SK-N-SH (cell line): ENCODE results near the gene ZNF207.

Experiments used
- CTCF ChIP-seq: fragments of 200-600 bp; sonication (generic); IDR thresholded peaks from 2 replicates; pipeline ENCODE4 v1.6.1; 2017; ENCODE audit warnings: antibody characterized with exemption, mild to moderate bottlenecking, moderate library complexity
- MEF2A ChIP-seq: IDR thresholded peaks from 2 replicates; pipeline ENCODE4 v1.4.0; 2012; ENCODE audit warnings: low read depth, borderline replicate concordance
- PBX3 ChIP-seq: IDR thresholded peaks from 2 replicates; pipeline ENCODE4; 2012
- RFX5 ChIP-seq: IDR thresholded peaks from 2 replicates; pipeline ENCODE4 v1.6.1; 2012; ENCODE audit warnings: mild to moderate bottlenecking, improper control_type of control experiment, low read length
- TAF1 ChIP-seq: IDR thresholded peaks from 2 replicates; pipeline ENCODE4 v1.6.1; 2012; ENCODE audit warnings: low read depth, mild to moderate bottlenecking, low read length, moderate library complexity, borderline replicate concordance
- TF ChIP-seq, protein P1 (sequence below): fragments of 150-350 bp; IDR thresholded peaks from 2 replicates; pipeline ENCODE4 v1.6.1; 2017; ENCODE audit warnings: antibody characterized with exemption, low read length, low read depth, borderline replicate concordance

DNA sequence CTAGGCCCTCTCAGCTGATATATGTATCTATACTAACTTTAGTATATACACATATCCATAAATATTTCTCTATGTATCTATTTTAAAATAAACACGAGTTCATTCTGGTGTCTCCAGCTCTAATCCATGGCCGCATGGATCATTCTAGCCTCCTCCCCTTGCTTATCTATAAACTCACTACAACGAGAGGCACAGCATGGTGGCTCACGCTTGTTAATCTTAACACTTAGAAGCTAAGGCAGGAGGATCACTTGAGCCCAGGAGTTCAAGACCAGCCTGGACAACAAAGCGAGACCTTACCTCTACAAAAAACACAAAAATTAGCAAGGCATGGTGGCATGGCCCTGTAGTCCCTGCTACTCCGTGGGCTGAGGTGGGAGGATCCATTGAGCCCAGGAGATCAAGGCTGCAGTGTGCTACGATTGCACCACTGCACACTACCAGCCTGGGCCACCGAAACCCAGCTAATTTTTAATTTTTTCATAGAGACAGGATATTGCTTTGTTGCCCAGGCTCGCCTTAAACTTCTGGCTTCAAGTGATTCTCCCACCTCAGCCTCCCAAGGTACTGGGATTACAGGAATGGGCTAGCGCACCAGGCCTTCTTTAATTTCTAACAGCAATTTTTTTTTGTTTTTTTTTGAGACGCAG is 3.9 kb upstream of the ZNF207 start:
- no peak for TF ChIP-seq CTCF
- TF ChIP-seq, protein P1, sequence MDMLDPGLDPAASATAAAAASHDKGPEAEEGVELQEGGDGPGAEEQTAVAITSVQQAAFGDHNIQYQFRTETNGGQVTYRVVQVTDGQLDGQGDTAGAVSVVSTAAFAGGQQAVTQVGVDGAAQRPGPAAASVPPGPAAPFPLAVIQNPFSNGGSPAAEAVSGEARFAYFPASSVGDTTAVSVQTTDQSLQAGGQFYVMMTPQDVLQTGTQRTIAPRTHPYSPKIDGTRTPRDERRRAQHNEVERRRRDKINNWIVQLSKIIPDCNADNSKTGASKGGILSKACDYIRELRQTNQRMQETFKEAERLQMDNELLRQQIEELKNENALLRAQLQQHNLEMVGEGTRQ, result no peak
- TF ChIP-seq TAF1, result no peak
- no peak for TF ChIP-seq MEF2A
- no peak for TF ChIP-seq RFX5
- no peak for TF ChIP-seq PBX3
